ENCODE results near the gene IMPDH1. TPM values are rescaled to one million over a fixed set of nuclear protein-coding genes. Genes with fewer than 3 reads are reported as not detected.
A peak's percentile ranks its signal among the peaks of the same experiment; 100 is the strongest.

The IMPDH1 gene
- total and polyA plus RNA-seq, 12 donors, result 9.3 to 32.8 (median 17.1) TPM

- no peak overlapping the region for H3K4me3 ChIP-seq
- peaks cover 3 to 23% (median 14%) of the 10 kb centered on the region in 9 donors for H3K4me1 ChIP-seq
- no peak overlapping the region for H3K27ac ChIP-seq
- peaks cover 0 to 31% (median 19%) of the 10 kb centered on the region in 7 donors for H3K27me3 ChIP-seq
- intact Hi-C loops (cut with DNase I), result loop anchor here (1.0 to 5.0 kb wide), 3 partner anchors 39 to 40 kb away; no protein-coding TSS in a partner anchor
- H3K36me3 ChIP-seq, result no peaks in the 10 kb centered on the region
- peak; percentile 40 to 77 (median 68) for TF ChIP-seq CTCF (IDR thresholded peaks at IDR 0.05)
- peak; percentile 40 to 53 for DNase-seq
- ATAC-seq, result peak in 2 of 8 donors; percentile 28 to 47
- H3K9me3 ChIP-seq, result no peaks in the 10 kb centered on the region
- WGBS, 2 donors, result 2 to 9% methylated on average over 2 of the region's 2 CpGs
These were observed 62.1 kb downstream of the IMPDH1 start for GRCh38 chr7:128347647-128348097.

GRCh38 chr7:128344431-128344774 lies 65.4 kb downstream of the IMPDH1 start:
- no peaks in the 10 kb centered on the region for H3K9me3 ChIP-seq
- DNase-seq (no peak), ATAC-seq (no peak)
- intact Hi-C loops (cut with DNase I), result no loop called here
- H3K4me3 ChIP-seq, result peak overlapping the region in 1 of 10 donors; percentile 88
- H3K27me3 ChIP-seq, result peaks cover 0 to 2% (median 0%) of the 10 kb centered on the region in 7 donors
- WGBS, 2 donors, result 93 to 96% methylated on average over 5 of the region's 5 CpGs
- H3K4me1 ChIP-seq, result peaks cover 3 to 30% (median 24%) of the 10 kb centered on the region in 9 donors
- H3K36me3 ChIP-seq, result peaks cover 0 to 20% (median 1%) of the 10 kb centered on the region in 9 donors
- no peak overlapping the region for H3K27ac ChIP-seq
- TF ChIP-seq CTCF (IDR thresholded peaks at IDR 0.05), result no peak

- 13% methylated on average over 49 of the region's 49 CpGs for WGBS, 2 donors
- ATAC-seq (peak; percentile 87 to 96 (median 94)), DNase-seq (peak; percentile 80 to 84)
- Histone ChIP-seq H3K27me3 (no peaks in the 10 kb centered on the region), H3K36me3 (peaks cover 0 to 26% (median 6%) of the 10 kb centered on the region in 9 donors), H3K4me1 (peaks cover 3 to 30% (median 24%) of the 10 kb centered on the region in 9 donors), H3K4me3 (peak within 1 kb of the TSS; percentile 30 to 93 (median 79)), H3K9me3 (no peaks in the 10 kb centered on the region), H3K27ac (peak within 1 kb of the TSS in 9 of 10 donors; percentile 64 to 92 (median 86))
- intact Hi-C loops (cut with DNase I), result no loop called here
- TF ChIP-seq CTCF (IDR thresholded peaks at IDR 0.05), result peak in 1 of 9 donors; percentile 7
These were observed 66.0 kb downstream of the IMPDH1 start, which contains the start of gene RBM28 for GRCh38 chr7:128343554-128344430. Gene RBM28 (minus strand): TSS chr7:128343908. CDS start chr7:128343793, 115 bp downstream.

Other genes starting within 250 kb of the IMPDH1 start
- gene LEP, start 168.7 kb downstream of the IMPDH1 start, total RNA-seq, result 1 to 10 TPM in 4 of 10 donors, under 1 TPM in 4, not detected in 2; 0.10 to 5.0 (median 1.0) TPM
- gene LEP, start 168.7 kb downstream of the IMPDH1 start, polyA plus RNA-seq, result under 1 TPM; 0.13 to 0.73 TPM
- 10 to 100 TPM; 21.5 to 40.3 (median 28.3) TPM for gene RBM28, start 66.1 kb downstream of the IMPDH1 start, total RNA-seq
- gene RBM28, start 66.1 kb downstream of the IMPDH1 start, polyA plus RNA-seq, result 10 to 100 TPM; 16.6 to 96.9 TPM
- gene PRRT4, start 48.3 kb downstream of the IMPDH1 start, total RNA-seq, result 1 to 10 TPM in 9 of 10 donors, under 1 TPM in 1; 0.73 to 3.1 (median 2.0) TPM
- 1 to 10 TPM in 1 of 2 donors, under 1 TPM in 1; 0.67 to 2.0 TPM for gene PRRT4, start 48.3 kb downstream of the IMPDH1 start, polyA plus RNA-seq
- 10 to 100 TPM in 3 of 10 donors, 1 to 10 TPM in 7; 4.5 to 65.0 (median 6.7) TPM for gene HILPDA, start 45.9 kb upstream of the IMPDH1 start, total RNA-seq
- 1 to 10 TPM; 5.6 to 8.3 TPM for gene HILPDA, start 45.9 kb upstream of the IMPDH1 start, polyA plus RNA-seq
- 10 to 100 TPM; 17.1 to 24.2 (median 19.4) TPM for gene METTL2B, start 66.8 kb upstream of the IMPDH1 start, total RNA-seq
- 10 to 100 TPM; 10.0 to 10.5 TPM for gene METTL2B, start 66.8 kb upstream of the IMPDH1 start, polyA plus RNA-seq